ENCODE measurements around the gene NAA15.

DNA sequence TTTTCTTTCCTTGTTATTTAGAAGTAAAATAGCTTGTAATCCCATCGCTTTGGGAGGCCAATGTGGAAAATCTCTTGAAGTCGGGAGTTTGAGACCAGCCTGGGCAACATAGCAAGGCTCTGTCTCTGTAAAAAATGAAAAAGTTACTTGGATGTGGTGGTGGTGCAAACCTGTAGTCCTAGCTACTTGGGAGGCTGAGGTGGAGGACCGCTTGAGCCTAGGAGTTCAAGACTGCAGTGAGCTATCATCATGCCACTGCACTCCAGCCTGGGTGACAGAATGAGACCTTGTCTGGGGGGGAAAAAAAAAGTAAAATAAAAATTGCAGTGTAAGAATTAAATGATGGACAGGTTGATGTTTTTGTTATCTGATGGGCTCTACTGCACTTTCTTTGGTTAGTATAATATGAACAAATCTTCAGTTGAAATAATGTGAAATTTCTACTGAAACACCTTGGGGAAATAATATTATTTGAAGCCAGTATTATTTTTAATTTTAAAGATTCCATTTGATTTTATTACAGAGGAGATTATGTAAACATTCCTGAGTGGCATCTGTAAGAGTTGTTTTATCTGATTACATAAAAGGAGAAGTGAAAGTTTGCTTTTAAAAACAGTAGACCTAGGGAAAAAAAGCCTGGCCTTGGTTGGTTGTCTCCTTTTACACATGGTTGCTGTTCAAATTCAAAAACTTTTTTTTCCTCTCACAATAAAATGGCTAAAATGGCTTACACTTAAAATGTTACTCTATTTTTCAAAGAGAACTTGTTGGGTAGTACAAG, 11.4 kb downstream of the NAA15 start:
- TF ChIP-seq EP300 (IDR thresholded peaks at IDR 0.05; ENCODE audit: borderline replicate concordance in 1 of 2, low read depth in 1 of 2, low read length in 1 of 2), result no peak
- no peak for TF ChIP-seq CTCF (IDR thresholded peaks at IDR 0.05)
- no peak for TF ChIP-seq JUND (IDR thresholded peaks at IDR 0.05)
- TF ChIP-seq NRF1 (IDR thresholded peaks at IDR 0.05; ENCODE audit: low read depth, low read length), result no peak
- no peak for TF ChIP-seq CHD2 (IDR thresholded peaks at IDR 0.05; ENCODE audit: low read length, partially characterized antibody)
- TF ChIP-seq RAD21 (IDR thresholded peaks at IDR 0.05; ENCODE audit: low read length), result no peak
- TF ChIP-seq TEAD4 (IDR thresholded peaks at IDR 0.05; ENCODE audit: borderline replicate concordance, insufficient read depth), result no peak
- no peak for TF ChIP-seq NFIC (IDR thresholded peaks at IDR 0.05; ENCODE audit: borderline replicate concordance)
- TF ChIP-seq YY1 (IDR thresholded peaks at IDR 0.05; ENCODE audit: low read depth), result no peak
- TF ChIP-seq EZH2phosphoT487 (IDR thresholded peaks at IDR 0.05; ENCODE audit: borderline replicate concordance, low read depth), result no peak
- TF ChIP-seq, protein P1, sequence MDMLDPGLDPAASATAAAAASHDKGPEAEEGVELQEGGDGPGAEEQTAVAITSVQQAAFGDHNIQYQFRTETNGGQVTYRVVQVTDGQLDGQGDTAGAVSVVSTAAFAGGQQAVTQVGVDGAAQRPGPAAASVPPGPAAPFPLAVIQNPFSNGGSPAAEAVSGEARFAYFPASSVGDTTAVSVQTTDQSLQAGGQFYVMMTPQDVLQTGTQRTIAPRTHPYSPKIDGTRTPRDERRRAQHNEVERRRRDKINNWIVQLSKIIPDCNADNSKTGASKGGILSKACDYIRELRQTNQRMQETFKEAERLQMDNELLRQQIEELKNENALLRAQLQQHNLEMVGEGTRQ (IDR thresholded peaks at IDR 0.05; ENCODE audit: borderline replicate concordance, low read depth, low read length), result no peak

Measured in SK-N-SH (cell line).